K562 (cell line): Measurements from ENCODE around the gene HMBS. TPM values are rescaled to one million over a fixed set of nuclear protein-coding genes. Genes with fewer than 3 reads are reported as not detected.

Experiments used
- BCL6 ChIP-seq: fragments of 250-450 bp; sonication (Bioruptor Pico); IDR thresholded peaks from 2 replicates; pipeline ENCODE4 v1.4.0; 2020
- BRD4 ChIP-seq: fragments of 200-600 bp; sonication (generic); IDR thresholded peaks from 2 replicates; pipeline ENCODE4 v1.6.1; 2017; ENCODE audit warnings: inconsistent platforms
- DIDO1 ChIP-seq: fragments of 450-650 bp; IDR thresholded peaks from 2 replicates; pipeline ENCODE4 v1.6.1; 2016; ENCODE audit warnings: low read depth, missing biosample characterization, missing genetic modification characterization
- GTF2F1 ChIP-seq: IDR thresholded peaks from 2 replicates; pipeline ENCODE4 v1.6.1; 2011; ENCODE audit warnings: low read depth, low read length, improper control_type of control experiment
- HBP1 ChIP-seq: fragments of 450-650 bp; formaldehyde crosslinking; IDR thresholded peaks from 2 replicates; pipeline ENCODE4 v1.4.0; 2022; ENCODE audit warnings: missing genetic modification characterization
- HDAC8 ChIP-seq: fragments of 450-650 bp; IDR thresholded peaks from 2 replicates; pipeline ENCODE4 v1.6.1; 2016; ENCODE audit warnings: mild to moderate bottlenecking, missing genetic modification characterization, moderate library complexity, missing compliant biosample characterization
- HDGF ChIP-seq: fragments of 450-650 bp; IDR thresholded peaks from 2 replicates; pipeline ENCODE4 v1.6.1; 2016
- HNRNPK ChIP-seq: fragments of 200-400 bp; formaldehyde crosslinking; IDR thresholded peaks from one replicate; pipeline ENCODE4 v1.6.1; 2018; ENCODE audit warnings: mild to moderate bottlenecking, low read depth, low read length; ENCODE audit not compliant: poor library complexity, severe bottlenecking
- ILF3 ChIP-seq: fragments of 450-650 bp; IDR thresholded peaks from 2 replicates; pipeline ENCODE4 v1.6.1; 2018; ENCODE audit warnings: antibody characterized with exemption, mild to moderate bottlenecking, moderate library complexity, borderline replicate concordance
- KLF16 ChIP-seq: IDR thresholded peaks from 2 replicates; pipeline ENCODE4 v1.6.1; 2016; ENCODE audit warnings: antibody characterized with exemption
- MED1 ChIP-seq: sonication (generic); formaldehyde crosslinking; IDR thresholded peaks from 2 replicates; pipeline ENCODE4 v1.8.1; 2023; ENCODE audit warnings: missing genetic modification reagents, borderline replicate concordance
- NR2C2 ChIP-seq, 2 experiments: fragments of 200-800 bp in 1 of 2; sonication (Bioruptor generic) in 1 of 2; sonication (generic) in 1 of 2; formaldehyde crosslinking in 1 of 2; IDR thresholded peaks; 2 replicates each; pipeline versions ENCODE4 v1.6.1 to v1.8.0; 2016 to 2022; ENCODE audit warnings: mild to moderate bottlenecking in 1 of 2, missing compliant biosample characterization in 1 of 2, missing genetic modification characterization in 1 of 2, missing genetic modification reagents in 1 of 2
- RHOXF2B ChIP-seq: fragments of 250-450 bp; sonication (Bioruptor Pico); conservative IDR thresholded peaks from 2 replicates; pipeline ENCODE4 v1.5.1; 2021
- TEAD2 ChIP-seq: fragments of 450-650 bp; IDR thresholded peaks from 2 replicates; pipeline ENCODE4 v1.6.1; 2016; ENCODE audit warnings: missing genetic modification characterization, control low read depth, missing compliant biosample characterization
- XRCC4 ChIP-seq: IDR thresholded peaks from one replicate; pipeline ENCODE4 v1.6.1; 2011; ENCODE audit not compliant: insufficient read depth, insufficient read length; ENCODE audit errors: extremely low read depth
- ZFPM2 ChIP-seq: fragments of 250-450 bp; sonication (Bioruptor Pico); IDR thresholded peaks from 2 replicates; pipeline ENCODE4 v1.5.1; 2022; ENCODE audit warnings: mild to moderate bottlenecking
- ZNF212 ChIP-seq: fragments of 450-650 bp; formaldehyde crosslinking; IDR thresholded peaks from 2 replicates; pipeline ENCODE4 v1.4.0; 2020; ENCODE audit warnings: mild to moderate bottlenecking
- ZNF584 ChIP-seq: fragments of 200-800 bp; sonication (Bioruptor generic); IDR thresholded peaks from 2 replicates; pipeline ENCODE4 v1.6.1; 2016; ENCODE audit warnings: low read depth, mild to moderate bottlenecking, missing genetic modification characterization, missing compliant biosample characterization
- polyA plus RNA-seq, 8 experiments: library from polyadenylated mRNA; depleted of rRNA in 4 of 8; stranded (reverse) in 5 of 8; unstranded in 3 of 8; fragments of >200 nt; fragmentation: Nextera tagmentation in 2 of 8; fragmentation: Illumina TruSeq in 1 of 8; extraction: Ambion mirVana in 2 of 8; extraction: Trizol in 1 of 8; gene quantifications; 2 replicates each; pipeline versions ENCODE4 v1.2.1 to v1.2.3, GENCODE V29; 2011 to 2014; ENCODE audit warnings: inconsistent platforms in 1 of 8, missing spikeins in 1 of 8
- total RNA-seq, 7 experiments: library from RNA; depleted of rRNA in 6 of 7; stranded (reverse); fragments of >200 nt in 6 of 7; fragmentation: Illumina TruSeq in 2 of 7; extraction: Trizol in 2 of 7; gene quantifications; 2 replicates each; pipeline versions ENCODE4 v1.2.1 to v1.2.3, GENCODE V29; 2011 to 2021; ENCODE audit warnings: low replicate concordance in 1 of 7
- TF ChIP-seq, protein P1 (sequence below), 2 experiments: IDR thresholded peaks in 1 of 2; conservative IDR thresholded peaks in 1 of 2; 2 replicates each; pipeline ENCODE4 v1.6.1; 2016; ENCODE audit warnings: low read depth in 2 of 2, mild to moderate bottlenecking in 1 of 2, missing compliant biosample characterization in 1 of 2, missing genetic modification characterization in 1 of 2, moderate library complexity in 1 of 2
- TF ChIP-seq, protein P2 (sequence below): sonication (generic); formaldehyde crosslinking; IDR thresholded peaks from 2 replicates; pipeline ENCODE4 v1.8.0; 2022; ENCODE audit warnings: mild to moderate bottlenecking, low read depth, missing genetic modification reagents
- TF ChIP-seq, protein P3 (sequence below), 2 experiments: fragments of 450-650 bp; conservative IDR thresholded peaks; 2 replicates each; pipeline ENCODE4 v1.6.1; 2017; ENCODE audit warnings: mild to moderate bottlenecking in 2 of 2, moderate library complexity in 2 of 2

HMBS gene
- total and polyA plus RNA-seq, 9 of the 15 experiments (the other 6 are each of a cell fraction or from before 2014, with no cell fraction given): 56.9 to 385 (median 286) TPM

DNA sequence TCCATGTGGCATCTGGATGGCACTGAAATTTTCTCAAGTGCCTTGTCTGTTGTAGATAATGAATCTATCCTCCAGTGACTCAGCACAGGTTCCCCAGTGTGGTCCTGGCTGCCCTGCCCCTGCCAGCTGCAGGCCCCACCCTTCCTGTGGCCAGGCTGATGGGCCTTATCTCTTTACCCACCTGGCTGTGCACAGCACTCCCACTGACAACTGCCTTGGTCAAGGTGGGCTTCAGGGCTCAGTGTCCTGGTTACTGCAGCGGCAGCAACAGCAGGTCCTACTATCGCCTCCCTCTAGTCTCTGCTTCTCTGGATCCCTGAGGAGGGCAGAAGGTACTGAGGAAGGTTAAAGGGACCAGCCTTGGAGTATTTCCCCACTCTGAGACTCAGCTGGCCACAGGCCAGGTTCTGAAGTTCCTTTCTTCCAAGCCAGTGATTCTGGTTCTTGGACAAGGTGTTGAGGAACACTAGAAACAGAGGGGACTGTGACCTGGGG lies 3.1 kb downstream of the HMBS start (continued):
- no peak for TF ChIP-seq MED1
- no peak for TF ChIP-seq HNRNPK
- TF ChIP-seq, protein P1, sequence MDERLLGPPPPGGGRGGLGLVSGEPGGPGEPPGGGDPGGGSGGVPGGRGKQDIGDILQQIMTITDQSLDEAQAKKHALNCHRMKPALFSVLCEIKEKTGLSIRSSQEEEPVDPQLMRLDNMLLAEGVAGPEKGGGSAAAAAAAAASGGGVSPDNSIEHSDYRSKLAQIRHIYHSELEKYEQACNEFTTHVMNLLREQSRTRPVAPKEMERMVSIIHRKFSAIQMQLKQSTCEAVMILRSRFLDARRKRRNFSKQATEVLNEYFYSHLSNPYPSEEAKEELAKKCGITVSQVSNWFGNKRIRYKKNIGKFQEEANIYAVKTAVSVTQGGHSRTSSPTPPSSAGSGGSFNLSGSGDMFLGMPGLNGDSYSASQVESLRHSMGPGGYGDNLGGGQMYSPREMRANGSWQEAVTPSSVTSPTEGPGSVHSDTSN (CRISPR knock-in tag; IDR thresholded peaks at IDR 0.05; ENCODE audit: low read depth): no peak
- TF ChIP-seq, protein P1 (tag; conservative IDR thresholded peaks at IDR 0.05; ENCODE audit: low read depth): 0 out of 2 replicates have a peak, but pooled peaks have one; percentile 39
- TF ChIP-seq HDGF: no peak
- no peak for TF ChIP-seq HBP1 (CRISPR knock-in tag)
- TF ChIP-seq RHOXF2B (CRISPR knock-in tag): no peak
- TF ChIP-seq, protein P2, sequence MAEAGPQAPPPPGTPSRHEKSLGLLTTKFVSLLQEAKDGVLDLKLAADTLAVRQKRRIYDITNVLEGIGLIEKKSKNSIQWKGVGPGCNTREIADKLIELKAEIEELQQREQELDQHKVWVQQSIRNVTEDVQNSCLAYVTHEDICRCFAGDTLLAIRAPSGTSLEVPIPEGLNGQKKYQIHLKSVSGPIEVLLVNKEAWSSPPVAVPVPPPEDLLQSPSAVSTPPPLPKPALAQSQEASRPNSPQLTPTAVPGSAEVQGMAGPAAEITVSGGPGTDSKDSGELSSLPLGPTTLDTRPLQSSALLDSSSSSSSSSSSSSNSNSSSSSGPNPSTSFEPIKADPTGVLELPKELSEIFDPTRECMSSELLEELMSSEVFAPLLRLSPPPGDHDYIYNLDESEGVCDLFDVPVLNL: no peak
- 0 out of 2 replicates have a peak, but pooled peaks have one; percentile 35 for TF ChIP-seq NR2C2 (CRISPR knock-in tag; IDR thresholded peaks at IDR 0.05)
- TF ChIP-seq NR2C2 (tag; IDR thresholded peaks at IDR 0.05): no peak
- no peak for TF ChIP-seq BCL6 (CRISPR knock-in tag)
- TF ChIP-seq DIDO1 (tag): no peak
- TF ChIP-seq, protein P3, sequence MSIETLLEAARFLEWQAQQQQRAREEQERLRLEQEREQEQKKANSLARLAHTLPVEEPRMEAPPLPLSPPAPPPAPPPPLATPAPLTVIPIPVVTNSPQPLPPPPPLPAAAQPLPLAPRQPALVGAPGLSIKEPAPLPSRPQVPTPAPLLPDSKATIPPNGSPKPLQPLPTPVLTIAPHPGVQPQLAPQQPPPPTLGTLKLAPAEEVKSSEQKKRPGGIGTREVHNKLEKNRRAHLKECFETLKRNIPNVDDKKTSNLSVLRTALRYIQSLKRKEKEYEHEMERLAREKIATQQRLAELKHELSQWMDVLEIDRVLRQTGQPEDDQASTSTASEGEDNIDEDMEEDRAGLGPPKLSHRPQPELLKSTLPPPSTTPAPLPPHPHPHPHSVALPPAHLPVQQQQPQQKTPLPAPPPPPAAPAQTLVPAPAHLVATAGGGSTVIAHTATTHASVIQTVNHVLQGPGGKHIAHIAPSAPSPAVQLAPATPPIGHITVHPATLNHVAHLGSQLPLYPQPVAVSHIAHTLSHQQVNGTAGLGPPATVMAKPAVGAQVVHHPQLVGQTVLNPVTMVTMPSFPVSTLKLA (conservative IDR thresholded peaks at IDR 0.05): peak; percentile 70 to 83
- TF ChIP-seq ZFPM2 (CRISPR knock-in tag): no peak
- no peak for TF ChIP-seq BRD4
- peak; percentile 47; the same call in 1 of the 2 replicates for TF ChIP-seq ILF3
- no peak for TF ChIP-seq XRCC4
- no peak for TF ChIP-seq TEAD2 (tag)
- no peak for TF ChIP-seq ZNF212 (CRISPR knock-in tag)
- peak; percentile 99 for TF ChIP-seq KLF16
- no peak for TF ChIP-seq GTF2F1
- no peak for TF ChIP-seq HDAC8 (tag)
- TF ChIP-seq ZNF584: no peak; the same call in 1 of the 2 replicates
